ENCODE measurements around the gene ATP6V0A4. TPM values are rescaled to one million over a fixed set of nuclear protein-coding genes. Genes with fewer than 3 reads are reported as not detected.
"Not testable (repeated sequence)": the region's sequence is repeated elsewhere in the genome, so short reads cannot be mapped to it uniquely, and the experiment has no call there.

The ATP6V0A4 gene
- total and polyA plus RNA-seq, 2 donors (not counting 1 experiment from before 2014, with no cell fraction given), result not detected

DNA sequence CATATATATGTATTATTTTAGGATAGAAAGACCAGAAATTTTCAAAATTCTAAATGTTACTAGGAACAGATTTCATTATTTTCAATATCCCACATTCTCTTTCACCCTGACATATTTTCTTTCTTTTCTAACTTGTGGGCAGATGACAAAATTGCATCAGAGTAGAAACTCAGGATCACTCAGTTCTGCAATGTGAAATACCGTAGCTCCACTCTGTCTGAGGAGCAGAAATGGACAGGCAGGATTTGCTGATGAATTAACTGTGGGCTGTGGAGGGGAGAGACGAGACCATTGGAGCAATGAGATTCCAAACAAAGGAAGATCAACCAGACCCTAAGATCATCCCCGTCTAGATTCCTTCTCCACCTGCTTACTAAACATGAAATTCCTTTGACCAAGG lies 59.9 kb downstream of the ATP6V0A4 start:
- no peak for TF ChIP-seq CTCF (conservative IDR thresholded peaks at IDR 0.05 in 1 of 2, IDR thresholded peaks at IDR 0.05 in 1 of 2; ENCODE audit: low read depth in 1 of 2, low read length in 2 of 2)

DNA sequence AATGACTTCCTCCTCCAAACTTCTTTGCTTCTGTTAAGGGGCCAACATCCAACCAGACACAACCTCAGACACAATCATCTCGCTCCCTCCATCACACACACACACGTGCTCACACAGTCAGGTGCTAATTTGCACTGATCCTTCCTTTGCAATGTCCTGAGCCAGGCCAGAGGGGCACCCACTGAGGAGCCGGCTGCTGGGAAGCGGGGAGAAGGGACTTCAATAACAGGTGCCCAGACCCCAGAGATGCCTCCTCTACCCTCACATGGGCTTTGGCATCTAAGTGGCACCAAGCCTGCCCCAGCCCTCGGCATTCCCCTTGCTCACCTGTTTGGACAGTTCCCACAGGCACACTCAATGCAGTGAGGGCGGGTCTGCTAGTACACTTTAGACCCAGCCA lies 62.6 kb downstream of the ATP6V0A4 start:
- no peak for TF ChIP-seq EZH2 (IDR thresholded peaks at IDR 0.05; ENCODE audit: low read length, missing control alignments)
- TF ChIP-seq CTCF (conservative IDR thresholded peaks at IDR 0.05 in 1 of 2, IDR thresholded peaks at IDR 0.05 in 1 of 2; ENCODE audit: low read depth in 1 of 2, low read length in 2 of 2), result no peak
- Histone ChIP-seq H3K79me2 (ENCODE audit: control insufficient read depth, insufficient read depth, low read length) (no peaks in the 10 kb centered on the region), H3K27ac (ENCODE audit: insufficient read depth, low read length) (no peak overlapping the region), H3K4me2 (ENCODE audit: extremely low read depth, insufficient read depth, low read length) (no peak overlapping the region), H3K9me3 (ENCODE audit: control insufficient read depth, insufficient read depth, low read depth, low read length) (no peaks in the 10 kb centered on the region), H3K4me1 (ENCODE audit: control insufficient read depth, extremely low read depth, insufficient read depth, low read length) (no peaks in the 10 kb centered on the region), H3K9ac (ENCODE audit: insufficient read depth, low read length) (no peak overlapping the region), H3K36me3 (ENCODE audit: control insufficient read depth, insufficient read depth, low read length) (no peaks in the 10 kb centered on the region), H3K4me3 (replicated peaks in 1 of 4; ENCODE audit: control extremely low read depth in 1 of 4, insufficient read depth in 1 of 4, low read depth in 3 of 4, low read length in 4 of 4) (no peak overlapping the region), H3K27me3 (ENCODE audit: control insufficient read depth, insufficient read depth, low read length) (no peaks in the 10 kb centered on the region), H2AFZ (ENCODE audit: low read length) (no peak overlapping the region), H4K20me1 (ENCODE audit: control insufficient read depth, extremely low read depth, insufficient read depth, low read length) (no peaks in the 10 kb centered on the region)
- DNase-seq (ENCODE audit: low read depth in 2 of 2), result no peak

More for the DNA sequence above, 59.9 kb downstream of the ATP6V0A4 start:
- Histone ChIP-seq H3K36me3 (ENCODE audit: control insufficient read depth, insufficient read depth, low read length) (no peaks in the 10 kb centered on the region), H3K27ac (ENCODE audit: insufficient read depth, low read length) (no peak overlapping the region), H3K9ac (ENCODE audit: insufficient read depth, low read length) (no peak overlapping the region), H3K79me2 (ENCODE audit: control insufficient read depth, insufficient read depth, low read length) (no peaks in the 10 kb centered on the region), H3K4me1 (ENCODE audit: control insufficient read depth, extremely low read depth, insufficient read depth, low read length) (no peaks in the 10 kb centered on the region), H2AFZ (ENCODE audit: low read length) (no peak overlapping the region), H3K9me3 (ENCODE audit: control insufficient read depth, insufficient read depth, low read depth, low read length) (no peaks in the 10 kb centered on the region), H3K4me2 (ENCODE audit: extremely low read depth, insufficient read depth, low read length) (no peak overlapping the region), H4K20me1 (ENCODE audit: control insufficient read depth, extremely low read depth, insufficient read depth, low read length) (no peaks in the 10 kb centered on the region), H3K4me3 (replicated peaks in 1 of 4; ENCODE audit: control extremely low read depth in 1 of 4, insufficient read depth in 1 of 4, low read depth in 3 of 4, low read length in 4 of 4) (no peak overlapping the region), H3K27me3 (ENCODE audit: control insufficient read depth, insufficient read depth, low read length) (no peaks in the 10 kb centered on the region)
- no peak for DNase-seq (ENCODE audit: low read depth in 2 of 2)

- H3K36me3 ChIP-seq (ENCODE audit: control insufficient read depth, insufficient read depth, low read length); H3K27me3 ChIP-seq (ENCODE audit: control insufficient read depth, insufficient read depth, low read length); H4K20me1 ChIP-seq (ENCODE audit: control insufficient read depth, extremely low read depth, insufficient read depth, low read length); H3K9ac ChIP-seq (ENCODE audit: insufficient read depth, low read length); H3K4me1 ChIP-seq (ENCODE audit: control insufficient read depth, extremely low read depth, insufficient read depth, low read length); H3K27ac ChIP-seq (ENCODE audit: insufficient read depth, low read length); DNase-seq (ENCODE audit: low read depth in 2 of 2); H3K4me3 ChIP-seq (replicated peaks in 1 of 4; ENCODE audit: control extremely low read depth in 1 of 4, insufficient read depth in 1 of 4, low read depth in 3 of 4, low read length in 4 of 4); H2AFZ ChIP-seq (ENCODE audit: low read length); H3K4me2 ChIP-seq (ENCODE audit: extremely low read depth, insufficient read depth, low read length); H3K79me2 ChIP-seq (ENCODE audit: control insufficient read depth, insufficient read depth, low read length); H3K9me3 ChIP-seq (ENCODE audit: control insufficient read depth, insufficient read depth, low read depth, low read length): not testable (repeated sequence)
These were observed 66.3 kb downstream of the ATP6V0A4 start for GRCh38 chr7:138731733-138732132.

All from fibroblast of lung (primary cell).